MCF 10A (cell line): ENCODE measurements around the gene DDX53. TPM values are rescaled to one million over a fixed set of nuclear protein-coding genes. Genes with fewer than 3 reads are reported as not detected.
A peak's percentile ranks its signal among the peaks of the same experiment; 100 is the strongest.

Source experiments
- Bru-seq: library from RNA; stranded (reverse); fragments of 400-500 nt; gene quantifications from one replicate; lab custom pipeline; 2021; lab: Mats Ljungman, UMichigan
- BruChase-seq, 2 experiments: library from RNA; stranded (reverse); fragments of 400-500 nt; gene quantifications; one replicate each; lab custom pipeline; 2021; lab: Mats Ljungman, UMichigan
- BruUV-seq: library from RNA; stranded (reverse); fragments of 400-500 nt; replicated peaks from 2 replicates; lab custom pipeline; 2021; lab: Mats Ljungman, UMichigan
- CTCF ChIA-PET: fragments of 300-600 bp; sonication (Branson Sonifier 250); formaldehyde crosslinking; extraction: SDS; loops from one replicate; lab custom pipeline; 2021; ENCODE audit warnings: antibody characterized with exemption, inconsistent platforms; lab: Yijun Ruan, JAX
- POLR2A ChIA-PET: fragments of 300-600, 350-650 bp; sonication (Branson Sonifier 250); formaldehyde crosslinking; extraction: SDS; loops from one replicate; lab custom pipeline; 2020; ENCODE audit warnings: antibody characterized with exemption, inconsistent platforms; lab: Yijun Ruan, JAX
- DNase-seq: peaks from one replicate; pipeline ENCODE4 v3.0.0-alpha.2; 2018; ENCODE audit not compliant: unreplicated experiment
- H3K27ac Mint-ChIP-seq: one replicate; pipeline ENCODE4 v1.8.0; 2022; ENCODE audit warnings: mild to moderate bottlenecking, low read depth, mixed read lengths; ENCODE audit not compliant: unreplicated experiment
- H3K27me3 Mint-ChIP-seq: one replicate; pipeline ENCODE4 v1.8.0; 2022; ENCODE audit warnings: mixed read lengths; ENCODE audit not compliant: insufficient read depth, unreplicated experiment
- H3K36me3 Mint-ChIP-seq: one replicate; pipeline ENCODE4 v1.8.0; 2022; ENCODE audit warnings: mild to moderate bottlenecking, moderate library complexity, mixed read lengths; ENCODE audit not compliant: insufficient read depth, unreplicated experiment
- H3K4me1 Mint-ChIP-seq: one replicate; pipeline ENCODE4 v1.8.0; 2022; ENCODE audit warnings: mixed read lengths; ENCODE audit not compliant: insufficient read depth, unreplicated experiment
- H3K4me3 Mint-ChIP-seq: one replicate; pipeline ENCODE4 v1.8.0; 2022; ENCODE audit warnings: mild to moderate bottlenecking, moderate library complexity, mixed read lengths; ENCODE audit not compliant: unreplicated experiment
- H3K9me3 Mint-ChIP-seq: one replicate; pipeline ENCODE4 v1.8.0; 2022; ENCODE audit warnings: mixed read lengths; ENCODE audit not compliant: unreplicated experiment
- intact Hi-C: fragments of 100-400 bp; cut with micrococcal nuclease; formaldehyde crosslinking; loops from 2 replicates; pipeline ENCODE4 v1.14.1; 2022
- long read RNA-seq: library from polyadenylated mRNA; stranded (forward); transcript quantifications from one replicate; pipeline ENCODE4 v2.0.0, GENCODE V29; 2022
- total RNA-seq: library from RNA; stranded (reverse); gene quantifications from 2 replicates; pipeline ENCODE4 v1.2.3, GENCODE V29; 2022
- TF ChIP-seq, protein P1 (sequence below): fragments of 200-600 bp; IDR thresholded peaks from one replicate; pipeline ENCODE4 v1.8.0; 2022; ENCODE audit warnings: antibody characterized with exemption, mild to moderate bottlenecking; ENCODE audit not compliant: unreplicated experiment

Gene DDX53
- not detected in 2 replicates for total RNA-seq
- not detected for Bru-seq, nascent RNA
- BruChase-seq, experiment 1, labeled RNA remaining after a 6-hour chase = not detected
- not detected for BruChase-seq, experiment 2, labeled RNA remaining after a 2-hour chase
- long read RNA-seq = 0 reads

- DNase-seq = no peak
- intact Hi-C loops = no loop called here
- no peaks in the 10 kb centered on the region for H3K4me1 Mint-ChIP-seq
- H3K4me3 Mint-ChIP-seq = no peak within 1 kb of the TSS
- no peaks in the 10 kb centered on the region for H3K9me3 Mint-ChIP-seq
- TF ChIP-seq, protein P1, sequence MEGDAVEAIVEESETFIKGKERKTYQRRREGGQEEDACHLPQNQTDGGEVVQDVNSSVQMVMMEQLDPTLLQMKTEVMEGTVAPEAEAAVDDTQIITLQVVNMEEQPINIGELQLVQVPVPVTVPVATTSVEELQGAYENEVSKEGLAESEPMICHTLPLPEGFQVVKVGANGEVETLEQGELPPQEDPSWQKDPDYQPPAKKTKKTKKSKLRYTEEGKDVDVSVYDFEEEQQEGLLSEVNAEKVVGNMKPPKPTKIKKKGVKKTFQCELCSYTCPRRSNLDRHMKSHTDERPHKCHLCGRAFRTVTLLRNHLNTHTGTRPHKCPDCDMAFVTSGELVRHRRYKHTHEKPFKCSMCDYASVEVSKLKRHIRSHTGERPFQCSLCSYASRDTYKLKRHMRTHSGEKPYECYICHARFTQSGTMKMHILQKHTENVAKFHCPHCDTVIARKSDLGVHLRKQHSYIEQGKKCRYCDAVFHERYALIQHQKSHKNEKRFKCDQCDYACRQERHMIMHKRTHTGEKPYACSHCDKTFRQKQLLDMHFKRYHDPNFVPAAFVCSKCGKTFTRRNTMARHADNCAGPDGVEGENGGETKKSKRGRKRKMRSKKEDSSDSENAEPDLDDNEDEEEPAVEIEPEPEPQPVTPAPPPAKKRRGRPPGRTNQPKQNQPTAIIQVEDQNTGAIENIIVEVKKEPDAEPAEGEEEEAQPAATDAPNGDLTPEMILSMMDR = no peak
- no peak within 1 kb of the TSS for H3K27ac Mint-ChIP-seq
- peaks cover 41% of the 10 kb centered on the region for H3K27me3 Mint-ChIP-seq
- ChIA-PET POLR2A (no interaction called here), CTCF (interaction anchor here (0.5 to 1.0 kb wide), 2 partner anchors 9 to 617 kb away, joined by 3 to 4 read pairs; no protein-coding TSS in a partner anchor)
- no peaks in the 10 kb centered on the region for H3K36me3 Mint-ChIP-seq
- no TSS peak for BruUV-seq
These were observed at the start of gene DDX53 for GRCh38 chrX:22999696-23000223. DDX53 (plus strand) TSS chrX:22999960; CDS start chrX:23000058, 98 bp downstream.

GRCh38 chrX:22950269-22951266 is 49.2 kb upstream of the DDX53 start:
- Mint-ChIP-seq H3K27me3 (peaks cover 45% of the 10 kb centered on the region), H3K4me3 (no peak overlapping the region), H3K4me1 (peaks cover 10% of the 10 kb centered on the region), H3K27ac (no peak overlapping the region), H3K9me3 (no peaks in the 10 kb centered on the region), H3K36me3 (no peaks in the 10 kb centered on the region)
- peak; percentile 88 for DNase-seq
- BruUV-seq = no TSS peak
- ChIA-PET POLR2A (interaction anchor here (1.4 kb wide), 2 partner anchors 149 to 814 kb away, joined by 3 to 5 read pairs; no protein-coding TSS in a partner anchor), CTCF (no interaction called here)
- TF ChIP-seq, protein P1 = no peak
- intact Hi-C loops = no loop called here

DNA sequence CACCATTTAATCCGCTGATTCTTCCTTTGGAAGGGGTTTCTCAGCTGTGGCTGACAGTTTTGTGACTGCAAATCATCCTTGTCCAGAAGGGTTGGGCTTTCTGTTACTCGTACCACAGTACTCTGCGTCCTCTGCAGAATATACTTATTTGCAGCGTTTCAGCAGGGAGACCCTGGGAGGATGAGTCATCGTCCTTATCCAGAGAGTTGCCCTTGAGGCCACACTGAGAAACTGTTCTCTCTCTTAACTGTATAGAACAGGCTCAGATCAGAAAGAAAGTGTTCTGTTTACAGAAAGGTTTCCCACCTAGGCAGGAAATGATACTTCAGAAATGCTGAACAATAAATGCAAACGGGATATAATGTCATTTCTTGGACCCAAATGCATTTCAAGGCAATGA is 47.8 kb upstream of the DDX53 start:
- Mint-ChIP-seq H3K27ac (no peak overlapping the region), H3K27me3 (peaks cover 48% of the 10 kb centered on the region)

More for the DNA sequence above, 47.8 kb upstream of the DDX53 start:
- intact Hi-C loops = no loop called here
- no TSS peak for BruUV-seq
- POLR2A ChIA-PET = no interaction called here
- H3K9me3 Mint-ChIP-seq = no peaks in the 10 kb centered on the region
- H3K36me3 Mint-ChIP-seq = no peaks in the 10 kb centered on the region
- DNase-seq = peak; percentile 55
- CTCF ChIA-PET = interaction anchor here (0.7 kb wide), 1 partner anchor 731 kb away, joined by 4 read pairs; no protein-coding TSS in a partner anchor
- TF ChIP-seq, protein P1 = no peak
- peaks cover 10% of the 10 kb centered on the region for H3K4me1 Mint-ChIP-seq
- no peak overlapping the region for H3K4me3 Mint-ChIP-seq
